ENCODE results near the gene DEPDC7. TPM values are rescaled to one million over a fixed set of nuclear protein-coding genes. Genes with fewer than 3 reads are reported as not detected.

The DEPDC7 gene
- total RNA-seq, 1 experiment from 2014 or later: 7.5 TPM

GRCh38 chr11:32972781-32973180 is 42.9 kb upstream of the DEPDC7 start:
- Histone ChIP-seq H3K27me3 (ENCODE audit: control insufficient read depth, insufficient read depth, low read length) (no peaks in the 10 kb centered on the region), H3K4me3 (ENCODE audit: low read depth in 2 of 2, low read length in 2 of 2) (no peak overlapping the region), H3K27ac (ENCODE audit: low read length) (no peak overlapping the region), H3K9me3 (ENCODE audit: control insufficient read depth, insufficient read depth, low read depth, low read length) (no peaks in the 10 kb centered on the region), H3K4me1 (ENCODE audit: control insufficient read depth, insufficient read depth, low read length) (no peaks in the 10 kb centered on the region), H3K36me3 (ENCODE audit: control insufficient read depth, insufficient read depth, low read length) (peaks cover 11% of the 10 kb centered on the region)
- no peak for DNase-seq (ENCODE audit: low read depth, low spot score)
- intact Hi-C loops (cut with micrococcal nuclease; ENCODE audit: unreplicated experiment): no loop called here
- ChIA-PET POLR2A (no interaction called here), CTCF (no interaction called here)
- in situ Hi-C loops (cut with HindIII; ENCODE audit: low pct_unique_long_range_greater_than_20kb, low sequenced_read_pairs): no loop called here
- BruUV-seq (replicated peaks): no TSS peak
- no peak for ATAC-seq
- TF ChIP-seq SIN3A (IDR thresholded peaks at IDR 0.05; ENCODE audit: borderline replicate concordance, insufficient read depth, low read depth, low read length): no peak
- TF ChIP-seq, protein P1, sequence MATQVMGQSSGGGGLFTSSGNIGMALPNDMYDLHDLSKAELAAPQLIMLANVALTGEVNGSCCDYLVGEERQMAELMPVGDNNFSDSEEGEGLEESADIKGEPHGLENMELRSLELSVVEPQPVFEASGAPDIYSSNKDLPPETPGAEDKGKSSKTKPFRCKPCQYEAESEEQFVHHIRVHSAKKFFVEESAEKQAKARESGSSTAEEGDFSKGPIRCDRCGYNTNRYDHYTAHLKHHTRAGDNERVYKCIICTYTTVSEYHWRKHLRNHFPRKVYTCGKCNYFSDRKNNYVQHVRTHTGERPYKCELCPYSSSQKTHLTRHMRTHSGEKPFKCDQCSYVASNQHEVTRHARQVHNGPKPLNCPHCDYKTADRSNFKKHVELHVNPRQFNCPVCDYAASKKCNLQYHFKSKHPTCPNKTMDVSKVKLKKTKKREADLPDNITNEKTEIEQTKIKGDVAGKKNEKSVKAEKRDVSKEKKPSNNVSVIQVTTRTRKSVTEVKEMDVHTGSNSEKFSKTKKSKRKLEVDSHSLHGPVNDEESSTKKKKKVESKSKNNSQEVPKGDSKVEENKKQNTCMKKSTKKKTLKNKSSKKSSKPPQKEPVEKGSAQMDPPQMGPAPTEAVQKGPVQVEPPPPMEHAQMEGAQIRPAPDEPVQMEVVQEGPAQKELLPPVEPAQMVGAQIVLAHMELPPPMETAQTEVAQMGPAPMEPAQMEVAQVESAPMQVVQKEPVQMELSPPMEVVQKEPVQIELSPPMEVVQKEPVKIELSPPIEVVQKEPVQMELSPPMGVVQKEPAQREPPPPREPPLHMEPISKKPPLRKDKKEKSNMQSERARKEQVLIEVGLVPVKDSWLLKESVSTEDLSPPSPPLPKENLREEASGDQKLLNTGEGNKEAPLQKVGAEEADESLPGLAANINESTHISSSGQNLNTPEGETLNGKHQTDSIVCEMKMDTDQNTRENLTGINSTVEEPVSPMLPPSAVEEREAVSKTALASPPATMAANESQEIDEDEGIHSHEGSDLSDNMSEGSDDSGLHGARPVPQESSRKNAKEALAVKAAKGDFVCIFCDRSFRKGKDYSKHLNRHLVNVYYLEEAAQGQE (IDR thresholded peaks at IDR 0.05; ENCODE audit: insufficient read depth in 1 of 2, low read depth in 2 of 2, low read length in 1 of 2): no peak
- TF ChIP-seq, protein P2, sequence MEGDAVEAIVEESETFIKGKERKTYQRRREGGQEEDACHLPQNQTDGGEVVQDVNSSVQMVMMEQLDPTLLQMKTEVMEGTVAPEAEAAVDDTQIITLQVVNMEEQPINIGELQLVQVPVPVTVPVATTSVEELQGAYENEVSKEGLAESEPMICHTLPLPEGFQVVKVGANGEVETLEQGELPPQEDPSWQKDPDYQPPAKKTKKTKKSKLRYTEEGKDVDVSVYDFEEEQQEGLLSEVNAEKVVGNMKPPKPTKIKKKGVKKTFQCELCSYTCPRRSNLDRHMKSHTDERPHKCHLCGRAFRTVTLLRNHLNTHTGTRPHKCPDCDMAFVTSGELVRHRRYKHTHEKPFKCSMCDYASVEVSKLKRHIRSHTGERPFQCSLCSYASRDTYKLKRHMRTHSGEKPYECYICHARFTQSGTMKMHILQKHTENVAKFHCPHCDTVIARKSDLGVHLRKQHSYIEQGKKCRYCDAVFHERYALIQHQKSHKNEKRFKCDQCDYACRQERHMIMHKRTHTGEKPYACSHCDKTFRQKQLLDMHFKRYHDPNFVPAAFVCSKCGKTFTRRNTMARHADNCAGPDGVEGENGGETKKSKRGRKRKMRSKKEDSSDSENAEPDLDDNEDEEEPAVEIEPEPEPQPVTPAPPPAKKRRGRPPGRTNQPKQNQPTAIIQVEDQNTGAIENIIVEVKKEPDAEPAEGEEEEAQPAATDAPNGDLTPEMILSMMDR (IDR thresholded peaks at IDR 0.05): no peak
- TF ChIP-seq POLR2AphosphoS5 (IDR thresholded peaks at IDR 0.05; ENCODE audit: low read depth, low read length): no peak
- no peak for TF ChIP-seq TCF7L2 (IDR thresholded peaks at IDR 0.05; ENCODE audit: low read depth, low read length)

GRCh38 chr11:32982626-32983025 is 33.1 kb upstream of the DEPDC7 start:
- POLR2A ChIA-PET: interaction anchor here (0.5 to 0.6 kb wide), 2 partner anchors 28 to 56 kb away, joined by 3 read pairs; no protein-coding TSS in a partner anchor
- intact Hi-C loops (cut with micrococcal nuclease; ENCODE audit: unreplicated experiment): no loop called here
- in situ Hi-C loops (cut with HindIII; ENCODE audit: low pct_unique_long_range_greater_than_20kb, low sequenced_read_pairs): no loop called here
- CTCF ChIA-PET: no interaction called here
- TF ChIP-seq, protein P1 (IDR thresholded peaks at IDR 0.05; ENCODE audit: insufficient read depth in 1 of 2, low read depth in 2 of 2, low read length in 1 of 2): no peak
- TF ChIP-seq POLR2AphosphoS5 (IDR thresholded peaks at IDR 0.05; ENCODE audit: low read depth, low read length) (no peak), TCF7L2 (IDR thresholded peaks at IDR 0.05; ENCODE audit: low read depth, low read length) (no peak), SIN3A (IDR thresholded peaks at IDR 0.05; ENCODE audit: borderline replicate concordance, insufficient read depth, low read depth, low read length) (no peak)
- TF ChIP-seq, protein P2 (IDR thresholded peaks at IDR 0.05): no peak
- no peak for ATAC-seq
- Histone ChIP-seq H3K36me3 (ENCODE audit: control insufficient read depth, insufficient read depth, low read length) (0 out of 2 replicates have a peak, but pooled peaks cover 5% of the 10 kb centered on the region), H3K4me1 (ENCODE audit: control insufficient read depth, insufficient read depth, low read length) (no peaks in the 10 kb centered on the region), H3K9me3 (ENCODE audit: control insufficient read depth, insufficient read depth, low read depth, low read length) (no peaks in the 10 kb centered on the region), H3K27ac (ENCODE audit: low read length) (no peak overlapping the region), H3K27me3 (ENCODE audit: control insufficient read depth, insufficient read depth, low read length) (no peaks in the 10 kb centered on the region), H3K4me3 (ENCODE audit: low read depth in 2 of 2, low read length in 2 of 2) (no peak overlapping the region)
- BruUV-seq (replicated peaks): no TSS peak
- no peak for DNase-seq (ENCODE audit: low read depth, low spot score)

Data from Panc1 (cell line).